ENCODE data around the gene USP35.

The USP35 gene

DNA sequence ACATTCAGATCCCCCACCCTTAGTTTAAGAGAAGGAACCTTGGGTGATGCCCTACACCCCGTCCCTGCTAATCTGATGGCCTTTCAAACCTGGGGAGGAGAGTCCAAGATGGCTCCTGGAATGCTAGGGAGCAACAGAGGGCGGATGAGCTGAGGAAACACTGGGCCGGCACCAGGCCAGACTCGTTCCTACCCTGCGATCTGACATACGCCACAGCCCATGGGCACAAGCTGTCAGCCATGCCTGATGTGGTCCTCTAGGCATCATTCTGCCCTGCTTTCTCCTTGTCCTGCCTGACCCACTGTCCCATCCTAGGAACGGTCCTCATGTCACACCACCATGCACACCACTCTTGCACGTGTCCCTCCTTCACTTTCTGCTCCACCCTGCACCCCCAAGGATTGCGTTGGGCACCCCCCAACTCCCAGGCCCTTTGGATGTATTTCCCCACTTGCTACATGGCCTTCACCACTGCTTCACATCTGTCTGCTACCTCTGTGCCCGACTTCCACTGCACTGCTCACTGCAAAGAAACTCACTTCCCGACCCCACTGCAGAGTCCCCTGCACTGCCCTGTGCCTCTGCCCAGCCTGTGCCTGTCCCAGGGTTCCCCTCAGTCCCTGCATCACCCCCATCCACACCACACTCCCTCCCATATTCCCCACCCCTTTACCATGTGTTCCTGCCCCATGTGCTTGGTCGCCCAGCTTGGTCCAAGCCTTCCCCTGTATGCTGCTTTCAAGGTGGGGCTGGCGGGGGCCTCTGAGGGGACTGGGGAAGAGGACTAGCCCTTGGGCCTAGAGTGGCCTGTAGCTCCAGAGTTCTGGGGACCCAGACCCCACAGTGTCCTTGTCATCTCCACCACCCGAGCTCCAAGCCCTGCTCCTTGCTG, 29.2 kb downstream of the USP35 start:
- Histone ChIP-seq H3K27me3 (ENCODE audit: insufficient read depth, low read depth, severe bottlenecking) (no peaks in the 10 kb centered on the region), H3K27ac (no peak overlapping the region), H3K9me3 (ENCODE audit: severe bottlenecking) (no peaks in the 10 kb centered on the region), H3K36me3 (peaks cover 23% of the 10 kb centered on the region), H3K4me3 (ENCODE audit: low read depth, low read length) (no peak overlapping the region)
- TF ChIP-seq, protein P1, sequence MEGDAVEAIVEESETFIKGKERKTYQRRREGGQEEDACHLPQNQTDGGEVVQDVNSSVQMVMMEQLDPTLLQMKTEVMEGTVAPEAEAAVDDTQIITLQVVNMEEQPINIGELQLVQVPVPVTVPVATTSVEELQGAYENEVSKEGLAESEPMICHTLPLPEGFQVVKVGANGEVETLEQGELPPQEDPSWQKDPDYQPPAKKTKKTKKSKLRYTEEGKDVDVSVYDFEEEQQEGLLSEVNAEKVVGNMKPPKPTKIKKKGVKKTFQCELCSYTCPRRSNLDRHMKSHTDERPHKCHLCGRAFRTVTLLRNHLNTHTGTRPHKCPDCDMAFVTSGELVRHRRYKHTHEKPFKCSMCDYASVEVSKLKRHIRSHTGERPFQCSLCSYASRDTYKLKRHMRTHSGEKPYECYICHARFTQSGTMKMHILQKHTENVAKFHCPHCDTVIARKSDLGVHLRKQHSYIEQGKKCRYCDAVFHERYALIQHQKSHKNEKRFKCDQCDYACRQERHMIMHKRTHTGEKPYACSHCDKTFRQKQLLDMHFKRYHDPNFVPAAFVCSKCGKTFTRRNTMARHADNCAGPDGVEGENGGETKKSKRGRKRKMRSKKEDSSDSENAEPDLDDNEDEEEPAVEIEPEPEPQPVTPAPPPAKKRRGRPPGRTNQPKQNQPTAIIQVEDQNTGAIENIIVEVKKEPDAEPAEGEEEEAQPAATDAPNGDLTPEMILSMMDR (IDR thresholded peaks at IDR 0.05; ENCODE audit: low read depth, low read length) = no peak
- DNase-seq = no peak

DNA sequence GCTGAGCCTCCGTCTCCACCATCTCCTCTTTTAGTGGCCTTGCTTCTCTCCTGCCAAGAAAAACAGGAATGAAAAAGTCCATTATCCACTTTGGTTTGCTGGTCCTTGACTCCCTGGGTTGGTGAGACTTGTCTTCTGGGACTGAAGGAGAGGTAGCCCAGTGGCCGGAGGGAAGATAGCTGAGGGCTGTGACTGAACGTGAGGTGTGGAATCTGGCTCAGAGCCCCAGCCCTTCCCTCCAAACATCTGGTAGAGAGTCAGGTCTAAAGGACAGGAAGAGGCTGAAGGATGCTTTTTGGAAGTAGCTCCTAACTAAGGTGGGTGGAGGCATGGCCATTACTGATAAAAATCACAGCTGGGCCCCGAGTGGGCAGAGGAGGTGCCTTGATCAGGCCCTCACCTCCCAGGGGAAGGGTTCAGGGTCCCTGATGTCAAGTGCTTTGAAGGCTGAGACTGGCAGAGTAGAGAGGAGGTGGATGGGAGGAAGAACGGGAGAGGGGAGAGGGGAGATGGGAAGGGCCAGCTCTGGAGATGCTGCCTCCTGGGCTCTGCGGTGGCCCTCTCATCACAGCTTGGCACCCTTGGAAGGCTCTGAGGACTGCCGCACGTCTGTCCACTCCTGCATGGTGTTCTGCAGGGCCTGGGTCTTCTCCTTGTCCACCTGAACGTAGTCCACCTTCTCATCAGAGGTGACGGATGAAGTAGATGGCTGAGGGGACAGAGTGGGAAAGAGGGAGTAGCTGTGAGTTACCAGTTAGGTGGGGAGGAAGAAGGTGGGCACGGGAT, 30.2 kb downstream of the USP35 start:
- Histone ChIP-seq H3K27ac (no peak overlapping the region), H3K36me3 (peaks cover 29% of the 10 kb centered on the region), H3K27me3 (ENCODE audit: insufficient read depth, low read depth, severe bottlenecking) (no peaks in the 10 kb centered on the region), H3K9me3 (ENCODE audit: severe bottlenecking) (no peaks in the 10 kb centered on the region), H3K4me3 (ENCODE audit: low read depth, low read length) (no peak overlapping the region)
- TF ChIP-seq, protein P1 (IDR thresholded peaks at IDR 0.05; ENCODE audit: low read depth, low read length) = no peak
- no peak for DNase-seq

DNA sequence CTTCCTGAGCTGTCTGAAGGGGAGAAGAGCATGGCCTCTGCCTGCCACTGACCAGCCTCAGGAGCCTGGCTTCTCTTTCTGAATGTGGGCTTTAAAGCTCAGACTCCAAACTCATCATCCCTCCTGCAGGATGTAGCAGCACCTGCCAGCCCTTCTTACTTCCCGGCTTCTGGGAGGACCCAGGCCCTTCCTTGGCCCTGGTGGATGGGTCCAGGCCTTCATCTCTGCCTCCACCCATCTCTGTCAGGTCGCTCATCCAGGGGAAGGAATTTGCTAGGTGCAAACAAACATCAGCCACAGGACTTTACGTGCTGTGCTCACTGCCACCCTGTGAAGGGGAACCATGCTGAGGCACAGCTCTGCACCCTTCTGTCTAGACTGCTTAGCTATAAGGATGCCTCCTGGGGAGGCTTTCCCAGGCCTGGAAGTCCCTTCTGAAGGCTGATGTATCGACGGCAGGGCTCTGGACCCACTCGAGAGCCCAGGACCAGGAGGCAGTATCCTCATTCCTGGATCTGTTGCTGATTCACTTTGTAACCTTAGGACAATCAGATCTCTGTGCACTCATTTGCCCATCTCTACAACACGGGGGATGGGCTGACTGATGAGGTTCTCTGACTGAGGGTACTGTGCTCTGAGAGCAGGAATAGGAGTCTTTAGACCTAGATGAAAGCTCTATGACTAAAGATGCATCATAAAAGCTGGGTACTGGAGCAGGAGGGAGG, 30.9 kb downstream of the USP35 start:
- Histone ChIP-seq H3K27me3 (ENCODE audit: insufficient read depth, low read depth, severe bottlenecking) (no peaks in the 10 kb centered on the region), H3K4me3 (ENCODE audit: low read depth, low read length) (no peak overlapping the region), H3K36me3 (peaks cover 25% of the 10 kb centered on the region), H3K27ac (no peak overlapping the region), H3K9me3 (ENCODE audit: severe bottlenecking) (no peaks in the 10 kb centered on the region)
- DNase-seq = no peak
- TF ChIP-seq, protein P1 (IDR thresholded peaks at IDR 0.05; ENCODE audit: low read depth, low read length) = no peak

DNA sequence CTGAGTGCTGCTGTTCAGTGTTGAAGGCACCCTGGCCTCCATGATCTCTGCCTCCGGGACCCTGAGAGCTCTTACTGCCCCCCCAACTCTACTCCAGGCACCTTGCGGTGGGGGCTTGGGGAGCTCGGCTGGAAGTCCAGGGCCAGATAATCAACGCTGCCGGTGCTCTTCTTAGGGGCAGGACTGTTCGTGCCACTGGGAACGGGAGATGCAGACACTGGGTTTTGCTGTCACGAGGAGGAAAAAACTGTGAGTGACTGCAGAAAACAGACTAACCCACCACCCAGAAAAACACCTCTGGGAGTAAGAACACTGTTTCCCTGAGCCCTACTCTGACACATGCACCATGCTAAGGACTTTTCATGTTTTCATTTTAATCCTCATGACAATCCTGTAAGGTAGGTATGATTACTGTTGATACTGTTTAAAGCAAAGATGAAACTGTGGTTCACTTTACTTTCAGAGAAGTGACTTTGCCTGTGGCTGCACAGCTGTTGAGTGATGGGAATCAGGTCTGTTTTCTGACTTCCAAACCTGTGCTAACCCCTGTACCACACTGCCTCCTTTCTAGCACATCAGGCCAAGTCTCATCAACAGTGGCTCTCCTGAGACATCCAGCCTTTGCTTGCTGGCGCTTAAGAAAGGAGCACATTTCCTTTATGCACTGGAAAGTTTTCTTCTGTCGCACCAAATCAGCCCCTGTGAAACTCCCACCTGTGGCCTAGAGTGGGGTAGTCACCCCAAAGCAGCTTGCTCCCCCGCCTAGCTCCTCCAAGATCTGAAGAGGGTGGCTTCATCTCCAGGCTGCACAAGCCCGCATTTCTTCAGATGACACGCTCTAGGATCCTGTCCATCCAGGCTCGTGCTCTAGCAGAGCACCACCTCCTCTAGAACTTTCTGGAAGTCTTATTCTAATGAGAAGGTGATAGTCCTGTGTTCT, 31.8 kb downstream of the USP35 start:
- Histone ChIP-seq H3K27me3 (ENCODE audit: insufficient read depth, low read depth, severe bottlenecking) (no peaks in the 10 kb centered on the region), H3K4me3 (ENCODE audit: low read depth, low read length) (no peak overlapping the region), H3K36me3 (peaks cover 17% of the 10 kb centered on the region), H3K27ac (no peak overlapping the region), H3K9me3 (ENCODE audit: severe bottlenecking) (no peaks in the 10 kb centered on the region)
- DNase-seq = no peak
- TF ChIP-seq, protein P1 (IDR thresholded peaks at IDR 0.05; ENCODE audit: low read depth, low read length) = no peak
